ENCODE data around the gene MED12L.
"Not testable (repeated sequence)": the region's sequence is repeated elsewhere in the genome, so short reads cannot be mapped to it uniquely, and the experiment has no call there.

MED12L gene

GRCh38 chr3:151052756-151053155 is 32.7 kb upstream of the MED12L start:
- no peak overlapping the region for H3K4me3 ChIP-seq (ENCODE audit: low read depth, low read length)
- no peak for DNase-seq (ENCODE audit: low read depth)
- TF ChIP-seq CTCF (IDR thresholded peaks at IDR 0.05; ENCODE audit: control insufficient read depth, extremely low read depth, insufficient read depth), result no peak

GRCh38 chr3:151058740-151059139 is 26.7 kb upstream of the MED12L start:
- no peak for DNase-seq (ENCODE audit: low read depth)
- TF ChIP-seq CTCF (IDR thresholded peaks at IDR 0.05; ENCODE audit: control insufficient read depth, extremely low read depth, insufficient read depth), result no peak

GRCh38 chr3:151062611-151063010 is 22.9 kb upstream of the MED12L start:
- no peak for TF ChIP-seq CTCF (IDR thresholded peaks at IDR 0.05; ENCODE audit: control insufficient read depth, extremely low read depth, insufficient read depth)
- DNase-seq (ENCODE audit: low read depth), result no peak
- no peak overlapping the region for H3K4me3 ChIP-seq (ENCODE audit: low read depth, low read length)

More at GRCh38 chr3:151058740-151059139, 26.7 kb upstream of the MED12L start:
- no peak overlapping the region for H3K4me3 ChIP-seq (ENCODE audit: low read depth, low read length)

- no peak for DNase-seq (ENCODE audit: low read depth)
Observed at GRCh38 chr3:151067158-151067557, 18.3 kb upstream of the MED12L start.

GRCh38 chr3:151072842-151073241 is 12.6 kb upstream of the MED12L start:
- not testable (repeated sequence) for DNase-seq (ENCODE audit: low read depth); H3K4me3 ChIP-seq (ENCODE audit: low read depth, low read length)

More at GRCh38 chr3:151067158-151067557, 18.3 kb upstream of the MED12L start:
- no peak overlapping the region for H3K4me3 ChIP-seq (ENCODE audit: low read depth, low read length)
- TF ChIP-seq CTCF (IDR thresholded peaks at IDR 0.05; ENCODE audit: control insufficient read depth, extremely low read depth, insufficient read depth), result peak; percentile 59

GRCh38 chr3:151074256-151074655 is 11.2 kb upstream of the MED12L start:
- no peak for TF ChIP-seq CTCF (IDR thresholded peaks at IDR 0.05; ENCODE audit: control insufficient read depth, extremely low read depth, insufficient read depth)
- no peak overlapping the region for H3K4me3 ChIP-seq (ENCODE audit: low read depth, low read length)
- no peak for DNase-seq (ENCODE audit: low read depth)

GRCh38 chr3:151075869-151076562 is 9.4 kb upstream of the MED12L start:
- TF ChIP-seq CTCF (IDR thresholded peaks at IDR 0.05; ENCODE audit: control insufficient read depth, extremely low read depth, insufficient read depth), result no peak
- no peak for DNase-seq (ENCODE audit: low read depth)
- no peak overlapping the region for H3K4me3 ChIP-seq (ENCODE audit: low read depth, low read length)

All from LNCaP clone FGC (cell line).